HCT116 (cell line): ENCODE data around the gene LRRN4CL.
A peak's percentile ranks its signal among the peaks of the same experiment; 100 is the strongest.

Experiments used
- CTCF ChIP-seq, 3 experiments: fragments of 200-600 bp in 1 of 3; sonication (generic) in 1 of 3; IDR thresholded peaks in 2 of 3; conservative IDR thresholded peaks in 1 of 3; 2 replicates each; pipeline ENCODE4 v1.5.1; 2012 to 2017; ENCODE audit warnings: low read depth in 2 of 3, low read length in 2 of 3, antibody characterized with exemption in 1 of 3, borderline replicate concordance in 1 of 3, control low read depth in 1 of 3, mild to moderate bottlenecking in 1 of 3, mixed read lengths in 1 of 3, mixed run types in 1 of 3, moderate library complexity in 1 of 3; ENCODE audit not compliant: insufficient read depth in 1 of 3
- EZH2 ChIP-seq: fragments of 200-600 bp; sonication (generic); IDR thresholded peaks from 2 replicates; pipeline ENCODE4 v1.6.1; 2017; ENCODE audit warnings: antibody characterized with exemption, mixed run types
- EZH2phosphoT487 ChIP-seq: fragments of 200-600 bp; IDR thresholded peaks from 2 replicates; pipeline ENCODE4 v1.6.1; 2018; ENCODE audit warnings: antibody characterized with exemption, borderline replicate concordance
- POLR2AphosphoS5 ChIP-seq: IDR thresholded peaks from 2 replicates; pipeline ENCODE4 v1.6.1; 2011; ENCODE audit warnings: mild to moderate bottlenecking, low read depth, low read length, moderate library complexity
- REST ChIP-seq: IDR thresholded peaks from 2 replicates; pipeline ENCODE4 v1.6.1; 2012; ENCODE audit warnings: low read depth
- SRF ChIP-seq: IDR thresholded peaks from 2 replicates; pipeline ENCODE4 v1.6.1; 2012; ENCODE audit warnings: low read depth
- ZFX ChIP-seq: fragments of 450-650 bp; IDR thresholded peaks from 2 replicates; pipeline ENCODE4 v1.6.1; 2017

GRCh38 chr11:62665075-62665598 is 24.2 kb downstream of the LRRN4CL start, which contains the start of the genes C11orf98 and CSKMT:
- TF ChIP-seq EZH2 (no peak), REST (no peak), EZH2phosphoT487 (no peak), POLR2AphosphoS5 (peak; percentile 100), CTCF (IDR thresholded peaks at IDR 0.05 in 2 of 3, conservative IDR thresholded peaks at IDR 0.05 in 1 of 3; ENCODE audit: borderline replicate concordance in 1 of 3, insufficient read depth in 1 of 3, low read depth in 2 of 3, low read length in 2 of 3) (no peak), SRF (no peak), ZFX (peak; percentile 70; the same call in 1 of the 2 replicates)
